Prostate gland (tissue), 2 donors: Measurements from ENCODE around the gene SUV39H1. TPM values are rescaled to one million over a fixed set of nuclear protein-coding genes. Genes with fewer than 3 reads are reported as not detected.

Experiments
- DNase-seq: peaks from one replicate; pipeline ENCODE4 v3.0.0-alpha.2; 2019; ENCODE audit warnings: low spot score
- H3K27ac ChIP-seq, 2 donors: fragments of 200-600 bp; sonication (generic); 2 replicates each; pipeline ENCODE4 v1.5.1; 2017 to 2019
- H3K27me3 ChIP-seq: fragments of 200-600 bp; sonication (generic); replicated peaks from 2 replicates; pipeline ENCODE4 v1.5.1; 2019; ENCODE audit not compliant: insufficient read depth
- H3K36me3 ChIP-seq, 2 donors: fragments of 200-600 bp; sonication (generic); 1 replicate in 1 of 2; 2 replicates in 1 of 2; pipeline versions ENCODE4 v1.5.1 to v1.8.1; 2017 to 2019
- H3K4me1 ChIP-seq: fragments of 200-600 bp; sonication (generic); replicated peaks from 2 replicates; pipeline ENCODE4 v1.5.1; 2019
- H3K4me3 ChIP-seq, 2 donors: fragments of 200-600 bp; sonication (generic); 2 replicates each; pipeline ENCODE4 v1.5.1; 2017 to 2019
- H3K9me3 ChIP-seq: fragments of 200-600 bp; sonication (generic); 2 replicates; pipeline ENCODE4 v1.5.1; 2017
- CTCF ChIP-seq, 4 experiments: fragments of 200-600 bp in 2 of 4; fragments of 450-650 bp in 2 of 4; sonication (generic) in 2 of 4; IDR thresholded peaks; 1 replicate in 3 of 4; 2 replicates in 1 of 4; pipeline ENCODE4 v1.5.1; 2016 to 2019; ENCODE audit warnings: antibody characterized with exemption in 4 of 4, mild to moderate bottlenecking in 2 of 4, moderate library complexity in 2 of 4
- POLR2A ChIP-seq: fragments of 450-650 bp; IDR thresholded peaks from one replicate; pipeline ENCODE4 v1.6.1; 2016; ENCODE audit warnings: antibody characterized with exemption, mild to moderate bottlenecking
- POLR2AphosphoS5 ChIP-seq: sonication (generic); formaldehyde crosslinking; IDR thresholded peaks from one replicate; pipeline ENCODE4 v1.6.1; 2017; ENCODE audit warnings: antibody characterized with exemption
- WGBS: methylation state at CpG from one replicate; pipeline ENCODE4 v1.1.5; 2018; 5-methylcytosine and 5-hydroxymethylcytosine counted together
- intact Hi-C: fragments of 100-400 bp; cut with DNase I; formaldehyde crosslinking; loops from one replicate; pipeline ENCODE4 v1.14.2; 2022
- total RNA-seq, 2 donors: library from RNA; depleted of rRNA; stranded (reverse); fragments of >200 nt; gene quantifications; one replicate each; pipeline ENCODE4 v1.1.0, GENCODE V29; 2016

Gene SUV39H1
- total RNA-seq, 2 donors from 2014 or later, result 7.4 to 9.1 TPM

DNA sequence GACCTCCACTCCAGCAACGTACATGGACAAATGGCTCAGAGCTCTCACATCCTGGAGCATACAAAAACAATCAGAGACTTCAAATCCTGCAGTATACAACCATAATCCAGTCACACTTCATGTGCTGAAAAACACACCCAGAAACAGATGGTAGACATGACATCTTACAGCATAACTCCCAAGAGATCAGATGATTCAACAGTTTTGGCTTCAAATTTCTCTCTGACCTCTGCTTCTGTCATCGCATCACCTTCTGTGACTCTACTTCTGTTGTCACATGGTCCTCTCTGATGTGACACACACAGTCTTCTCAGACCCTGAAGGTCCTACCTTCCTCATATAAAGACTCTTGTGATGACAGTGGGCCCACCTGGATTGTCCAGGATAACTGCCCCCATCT lies 18.5 kb downstream of the SUV39H1 start:
- Histone ChIP-seq H3K36me3 (no peaks in the 10 kb centered on the region), H3K4me3 (no peak overlapping the region), H3K27me3 (no peaks in the 10 kb centered on the region), H3K9me3 (no peaks in the 10 kb centered on the region), H3K4me1 (no peaks in the 10 kb centered on the region), H3K27ac (no peak overlapping the region)
- WGBS, result 62% methylated on average over 2 of the region's 2 CpGs
- DNase-seq, result no peak
- intact Hi-C loops, result no loop called here
- TF ChIP-seq CTCF (IDR thresholded peaks at IDR 0.05) (no peak), POLR2A (no peak), POLR2AphosphoS5 (no peak)

DNA sequence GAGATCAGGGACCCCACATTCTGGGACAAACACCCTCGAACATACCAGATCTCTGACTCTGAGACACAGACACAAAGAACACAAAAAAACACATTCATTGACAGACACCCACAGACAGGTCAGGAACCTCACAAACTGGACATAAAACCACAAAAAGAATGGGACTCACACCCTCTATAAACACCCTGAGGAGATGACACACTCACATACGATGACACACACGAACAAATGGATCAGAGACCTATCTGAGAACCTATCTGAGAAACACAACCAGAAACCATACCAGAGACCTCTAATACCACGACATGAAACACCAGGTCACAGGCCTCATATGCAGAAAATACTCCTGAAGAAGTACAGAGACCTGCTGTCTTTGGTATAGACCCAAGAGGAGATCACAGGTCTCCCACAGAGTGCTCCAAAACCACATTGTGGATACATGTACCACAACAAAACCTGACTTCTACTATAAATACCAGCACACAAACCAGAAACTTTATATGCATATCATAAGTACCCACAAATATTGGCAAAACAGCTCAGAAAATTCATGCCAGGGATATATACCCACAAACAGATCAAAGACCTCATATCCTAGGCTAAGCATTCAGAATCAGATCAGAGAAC lies 19.5 kb downstream of the SUV39H1 start:
- H3K27me3 ChIP-seq, result no peaks in the 10 kb centered on the region
- no peak overlapping the region for H3K27ac ChIP-seq
- H3K4me1 ChIP-seq, result no peaks in the 10 kb centered on the region
- H3K4me3 ChIP-seq, result no peak overlapping the region
- no peaks in the 10 kb centered on the region for H3K9me3 ChIP-seq
- WGBS, result 75% methylated on average over 4 of the region's 4 CpGs
- no peaks in the 10 kb centered on the region for H3K36me3 ChIP-seq
- no peak for DNase-seq
- intact Hi-C loops, result no loop called here
- no peak for TF ChIP-seq POLR2AphosphoS5
- TF ChIP-seq CTCF (IDR thresholded peaks at IDR 0.05), result no peak
- no peak for TF ChIP-seq POLR2A

DNA sequence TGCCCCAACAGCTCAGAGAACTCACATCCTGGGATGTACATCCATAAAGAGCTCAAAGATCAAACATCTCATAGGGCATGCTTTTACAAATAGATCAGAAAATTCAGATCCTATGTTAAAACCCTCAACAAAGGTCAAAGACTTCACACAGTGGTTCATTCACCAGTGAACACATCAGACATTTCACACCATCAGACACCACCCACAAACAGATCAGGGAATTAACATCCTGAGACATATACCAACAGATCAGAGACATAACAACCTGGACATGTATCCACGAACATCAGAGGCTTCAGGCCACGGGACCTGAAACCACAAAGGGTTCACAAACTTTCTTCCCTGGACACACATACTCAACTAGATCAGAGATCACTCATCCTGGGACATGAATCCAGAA lies 23.4 kb downstream of the SUV39H1 start:
- H3K27me3 ChIP-seq, result no peaks in the 10 kb centered on the region
- H3K4me1 ChIP-seq, result no peaks in the 10 kb centered on the region
- TF ChIP-seq POLR2A (no peak), CTCF (IDR thresholded peaks at IDR 0.05) (no peak)
- no peak overlapping the region for H3K27ac ChIP-seq
- DNase-seq, result no peak
- WGBS, result 92% methylated on average over 2 of the region's 2 CpGs
- intact Hi-C loops, result no loop called here
- no peak overlapping the region for H3K4me3 ChIP-seq
- H3K36me3 ChIP-seq, result no peaks in the 10 kb centered on the region
- no peaks in the 10 kb centered on the region for H3K9me3 ChIP-seq

DNA sequence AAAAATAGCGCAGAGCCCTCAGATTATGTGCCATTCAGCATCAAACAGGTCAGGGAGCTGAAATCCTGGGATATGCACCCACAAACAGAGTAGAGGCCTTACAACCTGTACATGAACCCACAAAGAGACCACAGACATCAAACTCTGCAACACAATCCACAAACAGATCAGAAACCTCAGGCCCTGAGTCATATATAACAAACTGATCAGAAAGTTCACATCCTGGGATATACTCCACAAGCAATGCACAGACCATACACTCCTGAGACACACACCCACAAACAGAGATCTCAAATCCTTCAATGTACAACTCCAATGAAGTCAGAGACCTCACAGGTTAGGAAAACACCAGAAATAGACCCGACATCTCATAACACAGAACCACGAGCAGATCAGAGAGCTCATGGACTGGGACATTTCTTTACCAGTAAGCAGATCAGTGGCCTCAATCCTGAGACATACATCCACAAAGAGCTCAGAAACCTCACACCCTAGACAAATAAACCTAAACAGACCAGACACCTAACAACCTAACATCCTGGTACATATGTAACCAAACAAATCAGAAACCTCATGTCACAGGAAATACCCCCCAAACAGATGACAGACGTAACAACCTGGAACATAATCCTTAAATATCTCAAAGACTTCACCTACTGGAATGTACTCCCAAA lies 24.2 kb downstream of the SUV39H1 start:
- no peaks in the 10 kb centered on the region for H3K4me1 ChIP-seq
- H3K9me3 ChIP-seq, result no peaks in the 10 kb centered on the region
- no peak overlapping the region for H3K4me3 ChIP-seq
- DNase-seq, result no peak
- intact Hi-C loops, result no loop called here
- WGBS, result 82% methylated on average over 2 of the region's 4 CpGs
- no peaks in the 10 kb centered on the region for H3K36me3 ChIP-seq
- no peak overlapping the region for H3K27ac ChIP-seq
- TF ChIP-seq POLR2A, result no peak
- no peak for TF ChIP-seq POLR2AphosphoS5
- no peak for TF ChIP-seq CTCF (IDR thresholded peaks at IDR 0.05)
- H3K27me3 ChIP-seq, result no peaks in the 10 kb centered on the region

GRCh38 chrX:48721916-48722315 lies 25.4 kb downstream of the SUV39H1 start:
- TF ChIP-seq POLR2A (no peak), CTCF (IDR thresholded peaks at IDR 0.05) (no peak), POLR2AphosphoS5 (no peak)
- no peaks in the 10 kb centered on the region for H3K27me3 ChIP-seq
- intact Hi-C loops, result no loop called here
- no peaks in the 10 kb centered on the region for H3K9me3 ChIP-seq
- no peak overlapping the region for H3K27ac ChIP-seq
- no peaks in the 10 kb centered on the region for H3K36me3 ChIP-seq
- no peak for DNase-seq
- H3K4me3 ChIP-seq, result no peak overlapping the region
- no peaks in the 10 kb centered on the region for H3K4me1 ChIP-seq
